ENCODE measurements around the gene TBC1D4. TPM values are rescaled to one million over a fixed set of nuclear protein-coding genes. Genes with fewer than 3 reads are reported as not detected.

TBC1D4 gene
- total RNA-seq, 1 experiment from 2014 or later: 15.1 TPM

GRCh38 chr13:75491376-75491775 lies 9.4 kb upstream of the TBC1D4 start:
- CTCF ChIA-PET: no interaction called here
- TF ChIP-seq, protein P1, sequence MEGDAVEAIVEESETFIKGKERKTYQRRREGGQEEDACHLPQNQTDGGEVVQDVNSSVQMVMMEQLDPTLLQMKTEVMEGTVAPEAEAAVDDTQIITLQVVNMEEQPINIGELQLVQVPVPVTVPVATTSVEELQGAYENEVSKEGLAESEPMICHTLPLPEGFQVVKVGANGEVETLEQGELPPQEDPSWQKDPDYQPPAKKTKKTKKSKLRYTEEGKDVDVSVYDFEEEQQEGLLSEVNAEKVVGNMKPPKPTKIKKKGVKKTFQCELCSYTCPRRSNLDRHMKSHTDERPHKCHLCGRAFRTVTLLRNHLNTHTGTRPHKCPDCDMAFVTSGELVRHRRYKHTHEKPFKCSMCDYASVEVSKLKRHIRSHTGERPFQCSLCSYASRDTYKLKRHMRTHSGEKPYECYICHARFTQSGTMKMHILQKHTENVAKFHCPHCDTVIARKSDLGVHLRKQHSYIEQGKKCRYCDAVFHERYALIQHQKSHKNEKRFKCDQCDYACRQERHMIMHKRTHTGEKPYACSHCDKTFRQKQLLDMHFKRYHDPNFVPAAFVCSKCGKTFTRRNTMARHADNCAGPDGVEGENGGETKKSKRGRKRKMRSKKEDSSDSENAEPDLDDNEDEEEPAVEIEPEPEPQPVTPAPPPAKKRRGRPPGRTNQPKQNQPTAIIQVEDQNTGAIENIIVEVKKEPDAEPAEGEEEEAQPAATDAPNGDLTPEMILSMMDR (conservative IDR thresholded peaks at IDR 0.05; ENCODE audit: low read depth, low read length): no peak
- TF ChIP-seq EZH2phosphoT487 (IDR thresholded peaks at IDR 0.05; ENCODE audit: borderline replicate concordance, low read length) (no peak), EZH2 (IDR thresholded peaks at IDR 0.05; ENCODE audit: low read length, unreplicated experiment) (no peak)
- ATAC-seq: no peak

GRCh38 chr13:75489502-75490263 lies 7.7 kb upstream of the TBC1D4 start:
- no peaks in the 10 kb centered on the region for H3K79me2 ChIP-seq (ENCODE audit: low read length)
- TF ChIP-seq, protein P1 (conservative IDR thresholded peaks at IDR 0.05; ENCODE audit: low read depth, low read length): no peak
- TF ChIP-seq EZH2phosphoT487 (IDR thresholded peaks at IDR 0.05; ENCODE audit: borderline replicate concordance, low read length): no peak
- no peak for TF ChIP-seq EZH2 (IDR thresholded peaks at IDR 0.05; ENCODE audit: low read length, unreplicated experiment)
- peak overlapping the region; percentile 62 for H2AFZ ChIP-seq (ENCODE audit: low read length)
- no peaks in the 10 kb centered on the region for H3F3A ChIP-seq (ENCODE audit: low read length, unreplicated experiment)
- no peaks in the 10 kb centered on the region for H3K27me3 ChIP-seq (ENCODE audit: low read length)
- peaks cover 28% of the 10 kb centered on the region for H3K4me1 ChIP-seq (ENCODE audit: insufficient read depth, low read length)
- BruUV-seq (replicated peaks): no TSS peak
- ATAC-seq (peak; percentile 84), DNase-seq (peak; percentile 62)
- H4K20me1 ChIP-seq (ENCODE audit: low read length): no peaks in the 10 kb centered on the region
- no peak overlapping the region for H3K9ac ChIP-seq (ENCODE audit: low read length)
- ChIA-PET CTCF (no interaction called here), POLR2A (ENCODE audit: unreplicated experiment) (no interaction called here)
- H3K4me2 ChIP-seq (ENCODE audit: low read length): peak overlapping the region; percentile 78
- H3K36me3 ChIP-seq (ENCODE audit: low read depth, low read length): no peaks in the 10 kb centered on the region
- intact Hi-C loops (cut with micrococcal nuclease): no loop called here
- H3K27ac ChIP-seq (ENCODE audit: low read length): peak overlapping the region; percentile 35
- H3K9me3 ChIP-seq (ENCODE audit: low read length): no peaks in the 10 kb centered on the region
- no peaks in the 10 kb centered on the region for H3K9me2 ChIP-seq (replicated peaks; ENCODE audit: low read length)
- H3K4me3 ChIP-seq (ENCODE audit: low read length): peak overlapping the region; percentile 58

More at GRCh38 chr13:75491376-75491775, 9.4 kb upstream of the TBC1D4 start:
- no peaks in the 10 kb centered on the region for H3K79me2 ChIP-seq (ENCODE audit: low read length)
- no peaks in the 10 kb centered on the region for H3K9me3 ChIP-seq (ENCODE audit: low read length)
- intact Hi-C loops (cut with micrococcal nuclease): no loop called here
- no peak overlapping the region for H2AFZ ChIP-seq (ENCODE audit: low read length)
- no TSS peak for BruUV-seq (replicated peaks)
- H3K4me2 ChIP-seq (ENCODE audit: low read length): no peak overlapping the region
- no peaks in the 10 kb centered on the region for H3K36me3 ChIP-seq (ENCODE audit: low read depth, low read length)
- DNase-seq: no peak
- no peaks in the 10 kb centered on the region for H3F3A ChIP-seq (ENCODE audit: low read length, unreplicated experiment)
- no peak overlapping the region for H3K27ac ChIP-seq (ENCODE audit: low read length)
- no peaks in the 10 kb centered on the region for H3K9me2 ChIP-seq (replicated peaks; ENCODE audit: low read length)
- POLR2A ChIA-PET (ENCODE audit: unreplicated experiment): no interaction called here
- H4K20me1 ChIP-seq (ENCODE audit: low read length): no peaks in the 10 kb centered on the region
- H3K9ac ChIP-seq (ENCODE audit: low read length): no peak overlapping the region
- peaks cover 13% of the 10 kb centered on the region; the same call in 1 of the 2 replicates for H3K4me1 ChIP-seq (ENCODE audit: insufficient read depth, low read length)
- no peak overlapping the region for H3K4me3 ChIP-seq (ENCODE audit: low read length)
- no peaks in the 10 kb centered on the region for H3K27me3 ChIP-seq (ENCODE audit: low read length)
